HepG2 (cell line): ENCODE measurements around the gene EWSR1.

Experiments
- ZNF660 ChIP-seq: sonication (generic); formaldehyde crosslinking; IDR thresholded peaks from 2 replicates; pipeline ENCODE4 v1.5.1; 2020; ENCODE audit warnings: mild to moderate bottlenecking, low read depth, missing genetic modification reagents, borderline replicate concordance
- TF ChIP-seq, protein P1 (sequence below): sonication (generic); formaldehyde crosslinking; IDR thresholded peaks from 2 replicates; pipeline ENCODE4 v1.5.0; 2020; ENCODE audit warnings: mild to moderate bottlenecking, missing genetic modification reagents, borderline replicate concordance
- TF ChIP-seq, protein P2 (sequence below): sonication (generic); formaldehyde crosslinking; IDR thresholded peaks from 2 replicates; pipeline ENCODE4 v1.5.0; 2020; ENCODE audit warnings: mild to moderate bottlenecking, missing genetic modification reagents, moderate library complexity
- TF ChIP-seq, protein P3 (sequence below), 2 experiments: fragments of 450-650 bp in 1 of 2; sonication (generic) in 1 of 2; formaldehyde crosslinking in 1 of 2; IDR thresholded peaks; 2 replicates each; pipeline versions ENCODE4 v1.6.1 to v1.8.0; 2016 to 2022; ENCODE audit warnings: antibody characterized with exemption in 1 of 2, mild to moderate bottlenecking in 1 of 2, missing genetic modification reagents in 1 of 2

DNA sequence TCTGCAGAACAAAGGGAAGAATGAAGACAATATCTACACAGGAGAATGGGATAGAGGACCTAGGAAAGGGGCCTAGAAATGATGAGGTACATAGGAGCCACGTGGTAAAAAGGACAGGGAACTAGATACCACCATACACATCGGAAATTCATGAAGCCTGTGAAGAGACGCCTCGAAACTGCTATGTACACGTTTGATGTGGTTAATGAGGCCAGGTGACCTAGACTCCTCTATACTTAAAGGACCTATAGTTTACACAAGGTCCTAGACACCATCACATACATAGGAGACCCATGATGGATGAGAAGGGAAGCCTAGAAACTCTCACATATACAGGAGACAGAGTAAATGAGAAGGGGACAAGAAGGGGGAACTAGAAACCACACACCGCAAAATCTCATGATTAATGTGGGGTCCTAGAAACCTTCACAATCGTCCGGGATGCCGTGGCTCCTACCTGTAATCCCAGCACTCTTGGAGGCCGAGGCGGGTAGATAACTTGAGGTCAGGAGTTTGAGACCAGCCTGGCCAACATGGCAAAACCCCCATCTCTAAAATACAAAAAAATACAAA lies 24.1 kb upstream of the EWSR1 start:
- TF ChIP-seq ZNF660 (CRISPR knock-in tag), result no peak
- TF ChIP-seq, protein P1, sequence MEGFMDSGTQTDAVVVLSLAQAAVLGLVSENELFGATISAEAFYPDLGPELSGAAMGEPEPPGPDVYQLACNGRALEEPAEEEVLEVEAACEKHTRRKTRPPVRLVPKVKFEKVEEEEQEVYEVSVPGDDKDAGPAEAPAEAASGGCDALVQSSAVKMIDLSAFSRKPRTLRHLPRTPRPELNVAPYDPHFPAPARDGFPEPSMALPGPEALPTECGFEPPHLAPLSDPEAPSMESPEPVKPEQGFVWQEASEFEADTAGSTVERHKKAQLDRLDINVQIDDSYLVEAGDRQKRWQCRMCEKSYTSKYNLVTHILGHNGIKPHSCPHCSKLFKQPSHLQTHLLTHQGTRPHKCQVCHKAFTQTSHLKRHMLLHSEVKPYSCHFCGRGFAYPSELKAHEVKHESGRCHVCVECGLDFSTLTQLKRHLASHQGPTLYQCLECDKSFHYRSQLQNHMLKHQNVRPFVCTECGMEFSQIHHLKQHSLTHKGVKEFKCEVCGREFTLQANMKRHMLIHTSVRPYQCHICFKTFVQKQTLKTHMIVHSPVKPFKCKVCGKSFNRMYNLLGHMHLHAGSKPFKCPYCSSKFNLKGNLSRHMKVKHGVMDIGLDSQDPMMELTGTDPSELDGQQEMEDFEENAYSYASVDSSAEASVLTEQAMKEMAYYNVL (CRISPR knock-in tag), result no peak
- TF ChIP-seq, protein P2, sequence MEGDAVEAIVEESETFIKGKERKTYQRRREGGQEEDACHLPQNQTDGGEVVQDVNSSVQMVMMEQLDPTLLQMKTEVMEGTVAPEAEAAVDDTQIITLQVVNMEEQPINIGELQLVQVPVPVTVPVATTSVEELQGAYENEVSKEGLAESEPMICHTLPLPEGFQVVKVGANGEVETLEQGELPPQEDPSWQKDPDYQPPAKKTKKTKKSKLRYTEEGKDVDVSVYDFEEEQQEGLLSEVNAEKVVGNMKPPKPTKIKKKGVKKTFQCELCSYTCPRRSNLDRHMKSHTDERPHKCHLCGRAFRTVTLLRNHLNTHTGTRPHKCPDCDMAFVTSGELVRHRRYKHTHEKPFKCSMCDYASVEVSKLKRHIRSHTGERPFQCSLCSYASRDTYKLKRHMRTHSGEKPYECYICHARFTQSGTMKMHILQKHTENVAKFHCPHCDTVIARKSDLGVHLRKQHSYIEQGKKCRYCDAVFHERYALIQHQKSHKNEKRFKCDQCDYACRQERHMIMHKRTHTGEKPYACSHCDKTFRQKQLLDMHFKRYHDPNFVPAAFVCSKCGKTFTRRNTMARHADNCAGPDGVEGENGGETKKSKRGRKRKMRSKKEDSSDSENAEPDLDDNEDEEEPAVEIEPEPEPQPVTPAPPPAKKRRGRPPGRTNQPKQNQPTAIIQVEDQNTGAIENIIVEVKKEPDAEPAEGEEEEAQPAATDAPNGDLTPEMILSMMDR (CRISPR knock-in tag), result no peak
- TF ChIP-seq, protein P3, sequence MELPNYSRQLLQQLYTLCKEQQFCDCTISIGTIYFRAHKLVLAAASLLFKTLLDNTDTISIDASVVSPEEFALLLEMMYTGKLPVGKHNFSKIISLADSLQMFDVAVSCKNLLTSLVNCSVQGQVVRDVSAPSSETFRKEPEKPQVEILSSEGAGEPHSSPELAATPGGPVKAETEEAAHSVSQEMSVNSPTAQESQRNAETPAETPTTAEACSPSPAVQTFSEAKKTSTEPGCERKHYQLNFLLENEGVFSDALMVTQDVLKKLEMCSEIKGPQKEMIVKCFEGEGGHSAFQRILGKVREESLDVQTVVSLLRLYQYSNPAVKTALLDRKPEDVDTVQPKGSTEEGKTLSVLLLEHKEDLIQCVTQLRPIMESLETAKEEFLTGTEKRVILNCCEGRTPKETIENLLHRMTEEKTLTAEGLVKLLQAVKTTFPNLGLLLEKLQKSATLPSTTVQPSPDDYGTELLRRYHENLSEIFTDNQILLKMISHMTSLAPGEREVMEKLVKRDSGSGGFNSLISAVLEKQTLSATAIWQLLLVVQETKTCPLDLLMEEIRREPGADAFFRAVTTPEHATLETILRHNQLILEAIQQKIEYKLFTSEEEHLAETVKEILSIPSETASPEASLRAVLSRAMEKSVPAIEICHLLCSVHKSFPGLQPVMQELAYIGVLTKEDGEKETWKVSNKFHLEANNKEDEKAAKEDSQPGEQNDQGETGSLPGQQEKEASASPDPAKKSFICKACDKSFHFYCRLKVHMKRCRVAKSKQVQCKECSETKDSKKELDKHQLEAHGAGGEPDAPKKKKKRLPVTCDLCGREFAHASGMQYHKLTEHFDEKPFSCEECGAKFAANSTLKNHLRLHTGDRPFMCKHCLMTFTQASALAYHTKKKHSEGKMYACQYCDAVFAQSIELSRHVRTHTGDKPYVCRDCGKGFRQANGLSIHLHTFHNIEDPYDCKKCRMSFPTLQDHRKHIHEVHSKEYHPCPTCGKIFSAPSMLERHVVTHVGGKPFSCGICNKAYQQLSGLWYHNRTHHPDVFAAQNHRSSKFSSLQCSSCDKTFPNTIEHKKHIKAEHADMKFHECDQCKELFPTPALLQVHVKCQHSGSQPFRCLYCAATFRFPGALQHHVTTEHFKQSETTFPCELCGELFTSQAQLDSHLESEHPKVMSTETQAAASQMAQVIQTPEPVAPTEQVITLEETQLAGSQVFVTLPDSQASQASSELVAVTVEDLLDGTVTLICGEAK (IDR thresholded peaks at IDR 0.05), result no peak
- TF ChIP-seq, protein P3 (CRISPR knock-in tag; IDR thresholded peaks at IDR 0.05), result no peak
